Neutrophil (primary cell): ENCODE data around the gene MRPL14.

Source experiments
- H3K27ac ChIP-seq: fragments of 200-600 bp; sonication (generic); 2 replicates; pipeline ENCODE4 v1.5.1; 2016; ENCODE audit warnings: mild to moderate bottlenecking, moderate library complexity
- H3K27me3 ChIP-seq: fragments of 200-600 bp; sonication (generic); 2 replicates; pipeline ENCODE4 v1.6.0; 2016; ENCODE audit warnings: mild to moderate bottlenecking
- H3K36me3 ChIP-seq: fragments of 200-600 bp; sonication (generic); 2 replicates; pipeline ENCODE4 v1.5.1; 2017
- H3K4me1 ChIP-seq, 2 experiments: fragments of 200-600 bp in 1 of 2; sonication (generic) in 1 of 2; 1 replicate in 1 of 2; 2 replicates in 1 of 2; pipeline versions ENCODE4 v1.5.1 to v1.6.1; 2013 to 2016; ENCODE audit warnings: low read depth in 1 of 2, low read length in 1 of 2, mild to moderate bottlenecking in 1 of 2, moderate library complexity in 1 of 2; ENCODE audit not compliant: control insufficient read depth in 1 of 2, insufficient read depth in 1 of 2
- H3K4me3 ChIP-seq, 2 experiments: fragments of 200-600 bp in 1 of 2; sonication (generic) in 1 of 2; 1 replicate in 1 of 2; 2 replicates in 1 of 2; pipeline ENCODE4 v1.5.1; 2013 to 2016; ENCODE audit warnings: low read depth in 1 of 2, low read length in 1 of 2, mild to moderate bottlenecking in 1 of 2, moderate library complexity in 1 of 2
- H3K9me3 ChIP-seq: fragments of 200-600 bp; sonication (generic); 2 replicates; pipeline ENCODE4 v1.5.1; 2016
- TF ChIP-seq, protein P1 (sequence below): fragments of 200-600 bp; sonication (generic); IDR thresholded peaks from 2 replicates; pipeline ENCODE4 v1.5.1; 2016; ENCODE audit warnings: antibody characterized with exemption

MRPL14 gene

DNA sequence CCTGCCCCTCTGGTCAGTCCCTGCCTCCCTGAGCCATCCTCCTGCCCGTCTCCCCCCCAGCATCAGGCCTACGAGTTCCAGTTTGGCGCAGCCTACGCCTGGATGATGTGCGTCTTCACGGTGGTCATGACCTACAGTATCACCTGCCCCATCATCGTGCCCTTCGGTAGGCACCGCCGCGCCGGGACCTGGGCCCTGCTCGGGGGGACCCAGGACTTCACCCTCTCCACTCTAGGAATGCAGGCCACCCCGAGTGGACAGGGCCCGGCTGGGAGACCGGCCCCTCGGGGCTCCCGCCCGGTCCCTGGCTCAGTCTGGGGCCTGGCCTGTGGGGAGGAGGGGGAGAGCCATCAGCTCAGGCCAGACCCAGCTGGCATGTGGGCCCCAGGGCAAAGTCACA lies 25.3 kb upstream of the MRPL14 start:
- Histone ChIP-seq H3K4me3 (no peak overlapping the region), H3K27ac (no peak overlapping the region), H3K4me1 (peaks cover 0 to 4% of the 10 kb centered on the region in 2 experiments), H3K27me3 (peaks cover 5% of the 10 kb centered on the region), H3K36me3 (peaks cover 51% of the 10 kb centered on the region), H3K9me3 (no peaks in the 10 kb centered on the region)
- TF ChIP-seq, protein P1, sequence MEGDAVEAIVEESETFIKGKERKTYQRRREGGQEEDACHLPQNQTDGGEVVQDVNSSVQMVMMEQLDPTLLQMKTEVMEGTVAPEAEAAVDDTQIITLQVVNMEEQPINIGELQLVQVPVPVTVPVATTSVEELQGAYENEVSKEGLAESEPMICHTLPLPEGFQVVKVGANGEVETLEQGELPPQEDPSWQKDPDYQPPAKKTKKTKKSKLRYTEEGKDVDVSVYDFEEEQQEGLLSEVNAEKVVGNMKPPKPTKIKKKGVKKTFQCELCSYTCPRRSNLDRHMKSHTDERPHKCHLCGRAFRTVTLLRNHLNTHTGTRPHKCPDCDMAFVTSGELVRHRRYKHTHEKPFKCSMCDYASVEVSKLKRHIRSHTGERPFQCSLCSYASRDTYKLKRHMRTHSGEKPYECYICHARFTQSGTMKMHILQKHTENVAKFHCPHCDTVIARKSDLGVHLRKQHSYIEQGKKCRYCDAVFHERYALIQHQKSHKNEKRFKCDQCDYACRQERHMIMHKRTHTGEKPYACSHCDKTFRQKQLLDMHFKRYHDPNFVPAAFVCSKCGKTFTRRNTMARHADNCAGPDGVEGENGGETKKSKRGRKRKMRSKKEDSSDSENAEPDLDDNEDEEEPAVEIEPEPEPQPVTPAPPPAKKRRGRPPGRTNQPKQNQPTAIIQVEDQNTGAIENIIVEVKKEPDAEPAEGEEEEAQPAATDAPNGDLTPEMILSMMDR = no peak

DNA sequence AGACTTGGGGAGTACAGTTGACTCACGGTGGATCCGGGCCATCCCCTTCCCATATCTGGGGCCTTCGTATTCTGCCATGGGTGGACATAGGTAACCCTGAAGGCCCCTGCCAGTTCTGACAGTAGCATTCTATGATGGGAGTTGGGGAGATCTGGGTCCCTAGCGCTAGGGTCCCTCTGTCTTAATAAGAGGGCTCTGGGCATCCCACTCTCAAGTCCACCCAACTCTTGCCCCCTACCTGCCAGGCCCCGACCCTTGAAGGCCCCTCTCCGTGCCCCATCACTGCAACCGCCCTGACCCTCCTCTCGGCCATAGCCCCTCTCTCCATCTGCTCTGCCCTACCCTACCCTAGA lies 24.8 kb upstream of the MRPL14 start:
- Histone ChIP-seq H3K27me3 (peaks cover 5% of the 10 kb centered on the region), H3K36me3 (peaks cover 56% of the 10 kb centered on the region), H3K27ac (no peak overlapping the region), H3K4me3 (no peak overlapping the region), H3K4me1 (peaks cover 0 to 4% of the 10 kb centered on the region in 2 experiments), H3K9me3 (no peaks in the 10 kb centered on the region)
- TF ChIP-seq, protein P1 = peak; percentile 10

DNA sequence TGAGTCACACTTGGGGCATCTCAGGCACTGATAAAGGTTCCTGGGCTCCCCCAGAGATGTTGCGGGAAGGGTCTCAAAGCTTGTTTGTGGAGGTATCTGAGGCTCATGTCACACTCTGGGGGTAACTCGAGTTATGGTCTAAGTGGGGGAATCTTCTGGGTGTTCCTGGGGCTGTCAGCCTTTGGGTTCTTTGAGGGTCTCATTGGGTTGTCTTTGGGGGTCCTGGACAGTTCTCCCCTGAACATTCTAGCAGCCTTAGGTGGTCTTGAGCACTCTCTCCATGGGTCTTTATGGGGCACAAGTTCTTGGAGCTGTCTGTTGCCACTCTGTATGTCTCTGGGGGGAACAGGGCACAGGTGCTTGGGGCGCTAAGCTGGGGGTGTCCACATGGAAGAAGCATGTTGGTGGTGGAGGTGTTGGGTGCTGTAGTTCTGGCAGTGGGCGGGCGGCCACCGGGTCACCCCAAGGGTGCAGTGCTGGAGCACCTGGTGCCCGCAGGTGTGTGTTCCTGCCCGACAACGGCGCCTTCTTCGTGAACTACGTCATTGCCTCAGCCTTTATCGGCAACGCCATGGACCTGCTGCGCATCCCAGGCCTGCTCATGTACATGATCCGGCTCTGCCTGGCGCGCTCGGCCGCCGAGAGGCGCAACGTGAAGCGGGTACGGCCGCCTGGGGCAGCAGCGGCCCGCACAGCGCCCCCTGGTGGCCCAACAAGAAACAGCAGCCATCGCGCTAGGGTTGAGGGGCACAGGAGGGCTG lies 24.3 kb upstream of the MRPL14 start:
- TF ChIP-seq, protein P1 = peak; percentile 96
- no peak overlapping the region for H3K4me3 ChIP-seq
- H3K9me3 ChIP-seq = no peaks in the 10 kb centered on the region
- H3K27me3 ChIP-seq = peaks cover 5% of the 10 kb centered on the region
- no peak overlapping the region for H3K27ac ChIP-seq
- peaks cover 0 to 4% of the 10 kb centered on the region in 2 experiments for H3K4me1 ChIP-seq
- peaks cover 61% of the 10 kb centered on the region for H3K36me3 ChIP-seq

DNA sequence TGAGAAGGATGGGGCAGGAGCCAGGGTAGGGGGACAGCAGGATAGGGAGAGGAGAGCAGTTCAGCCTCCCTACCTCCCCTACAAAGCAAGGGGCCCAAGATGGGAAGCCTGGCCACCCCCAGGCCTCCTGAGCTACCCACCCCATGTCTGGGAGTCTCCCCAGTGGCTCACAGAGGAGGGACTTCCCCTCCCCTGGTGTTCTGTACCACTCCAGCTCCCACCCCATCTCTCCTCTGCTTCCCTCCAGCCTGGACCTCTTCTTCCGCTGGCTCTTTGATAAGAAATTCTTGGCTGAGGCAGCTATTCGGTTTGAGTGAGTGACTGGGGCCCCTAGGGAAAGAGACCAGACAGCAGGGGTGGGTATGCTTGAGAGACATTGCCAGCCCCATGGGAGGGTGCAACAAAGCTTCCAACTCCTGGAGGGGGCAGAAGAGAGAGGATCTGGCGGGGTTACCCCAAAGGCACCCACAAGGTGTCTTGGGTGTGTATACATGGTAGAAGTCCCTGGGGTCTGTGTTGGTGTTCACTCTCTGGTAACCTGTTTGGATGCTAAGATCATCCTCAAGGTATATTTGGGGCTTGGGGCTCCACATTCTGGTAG lies 23.2 kb upstream of the MRPL14 start:
- Histone ChIP-seq H3K27ac (no peak overlapping the region), H3K27me3 (peaks cover 5% of the 10 kb centered on the region), H3K9me3 (no peaks in the 10 kb centered on the region), H3K4me1 (peaks cover 0 to 4% of the 10 kb centered on the region in 2 experiments), H3K4me3 (no peak overlapping the region), H3K36me3 (peaks cover 68% of the 10 kb centered on the region)
- TF ChIP-seq, protein P1 = no peak

DNA sequence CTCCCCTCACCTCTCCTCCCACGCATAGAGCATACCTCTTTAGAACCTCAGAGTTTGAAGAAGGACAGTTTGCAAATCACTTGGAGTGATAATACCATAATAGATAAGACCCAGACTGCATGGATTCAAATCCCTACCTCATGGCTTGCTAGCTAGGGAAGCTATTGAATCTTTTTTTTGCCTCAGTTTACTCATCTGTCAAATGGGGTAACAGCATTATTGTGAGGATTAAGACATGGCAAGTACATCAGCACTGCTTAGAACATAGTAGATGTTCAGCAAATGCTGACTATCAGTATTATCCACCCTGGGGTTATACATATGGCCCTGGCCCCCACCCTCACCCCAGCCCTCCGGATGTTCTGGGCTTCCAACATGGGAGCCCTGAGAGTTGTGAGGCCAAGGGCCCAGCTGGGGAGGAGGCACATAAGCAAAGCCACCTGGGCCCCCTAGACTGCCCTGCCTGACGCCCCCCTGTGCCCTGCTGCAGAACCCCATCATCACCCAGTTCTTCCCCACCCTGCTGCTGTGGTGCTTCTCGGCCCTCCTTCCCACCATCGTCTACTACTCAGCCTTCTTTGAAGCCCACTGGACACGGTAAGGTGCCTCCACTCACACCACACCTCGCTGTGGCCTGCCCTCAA lies 22.2 kb upstream of the MRPL14 start:
- Histone ChIP-seq H3K9me3 (no peaks in the 10 kb centered on the region), H3K4me1 (peaks cover 0 to 4% of the 10 kb centered on the region in 2 experiments), H3K4me3 (no peak overlapping the region), H3K27me3 (peaks cover 5% of the 10 kb centered on the region), H3K36me3 (peaks cover 64% of the 10 kb centered on the region), H3K27ac (no peak overlapping the region)
- TF ChIP-seq, protein P1 = no peak
